Neural cell (in vitro differentiated cells): ENCODE measurements around the gene KLRC2.
"Not testable (repeated sequence)": the region's sequence is repeated elsewhere in the genome, so short reads cannot be mapped to it uniquely, and the experiment has no call there.

Experiments used
- EP300 ChIP-seq: fragments of 450-650 bp; conservative IDR thresholded peaks from 2 replicates; pipeline ENCODE4 v1.6.1; 2014; ENCODE audit warnings: antibody characterized with exemption, mild to moderate bottlenecking, moderate library complexity; ENCODE audit not compliant: poor library complexity, severe bottlenecking
- EZH2 ChIP-seq: fragments of 200-600, 300-800 bp; shearing (Covaris generic), sonication (generic); IDR thresholded peaks from 2 replicates; pipeline ENCODE4 v1.6.1; 2014; ENCODE audit warnings: antibody characterized with exemption, low read length, borderline replicate concordance, mild to moderate bottlenecking; ENCODE audit not compliant: insufficient read depth, poor library complexity, severe bottlenecking
- POLR2AphosphoS5 ChIP-seq: IDR thresholded peaks from 2 replicates; pipeline ENCODE4 v1.6.1; 2012
- RAD21 ChIP-seq: fragments of 450-650 bp; conservative IDR thresholded peaks from 2 replicates; pipeline ENCODE4 v1.6.1; 2014; ENCODE audit warnings: antibody characterized with exemption, mild to moderate bottlenecking, moderate library complexity
- SMC3 ChIP-seq: fragments of 450-650 bp; conservative IDR thresholded peaks from 2 replicates; pipeline ENCODE4 v1.6.1; 2014; ENCODE audit warnings: antibody characterized with exemption, mild to moderate bottlenecking, moderate library complexity; ENCODE audit not compliant: poor library complexity
- TAF1 ChIP-seq: IDR thresholded peaks from 2 replicates; pipeline ENCODE4 v1.6.1; 2012; ENCODE audit warnings: low read depth
- TF ChIP-seq, protein P1 (sequence below): fragments of 450-650 bp; IDR thresholded peaks from 2 replicates; pipeline ENCODE4 v1.5.1; 2014; ENCODE audit warnings: antibody characterized with exemption, mild to moderate bottlenecking, moderate library complexity; ENCODE audit not compliant: poor library complexity, severe bottlenecking
- TF ChIP-seq, protein P2 (sequence below): IDR thresholded peaks from 2 replicates; pipeline ENCODE4 v1.6.1; 2012; ENCODE audit warnings: borderline replicate concordance

DNA sequence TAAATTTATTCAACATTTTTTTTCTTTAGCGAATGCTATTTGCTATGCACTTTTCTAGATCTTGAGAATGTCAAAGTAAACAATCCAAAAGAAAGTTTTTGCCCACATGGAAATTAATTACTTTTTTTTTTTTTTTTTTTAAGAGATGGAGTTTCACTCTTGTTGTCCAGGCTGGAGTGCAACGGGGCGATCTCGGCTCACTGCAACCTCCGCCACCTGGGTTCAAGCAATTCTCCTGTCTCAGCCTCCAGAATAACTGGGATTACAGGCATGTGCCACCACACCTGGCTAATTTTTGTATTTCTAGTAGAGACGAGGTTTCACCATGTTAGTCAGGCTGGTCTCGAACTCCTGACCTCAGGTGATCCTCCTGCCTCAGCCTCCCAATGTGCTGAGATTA lies 44.8 kb downstream of the KLRC2 start:
- TF ChIP-seq, protein P1, sequence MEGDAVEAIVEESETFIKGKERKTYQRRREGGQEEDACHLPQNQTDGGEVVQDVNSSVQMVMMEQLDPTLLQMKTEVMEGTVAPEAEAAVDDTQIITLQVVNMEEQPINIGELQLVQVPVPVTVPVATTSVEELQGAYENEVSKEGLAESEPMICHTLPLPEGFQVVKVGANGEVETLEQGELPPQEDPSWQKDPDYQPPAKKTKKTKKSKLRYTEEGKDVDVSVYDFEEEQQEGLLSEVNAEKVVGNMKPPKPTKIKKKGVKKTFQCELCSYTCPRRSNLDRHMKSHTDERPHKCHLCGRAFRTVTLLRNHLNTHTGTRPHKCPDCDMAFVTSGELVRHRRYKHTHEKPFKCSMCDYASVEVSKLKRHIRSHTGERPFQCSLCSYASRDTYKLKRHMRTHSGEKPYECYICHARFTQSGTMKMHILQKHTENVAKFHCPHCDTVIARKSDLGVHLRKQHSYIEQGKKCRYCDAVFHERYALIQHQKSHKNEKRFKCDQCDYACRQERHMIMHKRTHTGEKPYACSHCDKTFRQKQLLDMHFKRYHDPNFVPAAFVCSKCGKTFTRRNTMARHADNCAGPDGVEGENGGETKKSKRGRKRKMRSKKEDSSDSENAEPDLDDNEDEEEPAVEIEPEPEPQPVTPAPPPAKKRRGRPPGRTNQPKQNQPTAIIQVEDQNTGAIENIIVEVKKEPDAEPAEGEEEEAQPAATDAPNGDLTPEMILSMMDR: not testable (repeated sequence)
- not testable (repeated sequence) for TF ChIP-seq RAD21, SMC3, EP300, EZH2, TAF1, POLR2AphosphoS5
- TF ChIP-seq, protein P2, sequence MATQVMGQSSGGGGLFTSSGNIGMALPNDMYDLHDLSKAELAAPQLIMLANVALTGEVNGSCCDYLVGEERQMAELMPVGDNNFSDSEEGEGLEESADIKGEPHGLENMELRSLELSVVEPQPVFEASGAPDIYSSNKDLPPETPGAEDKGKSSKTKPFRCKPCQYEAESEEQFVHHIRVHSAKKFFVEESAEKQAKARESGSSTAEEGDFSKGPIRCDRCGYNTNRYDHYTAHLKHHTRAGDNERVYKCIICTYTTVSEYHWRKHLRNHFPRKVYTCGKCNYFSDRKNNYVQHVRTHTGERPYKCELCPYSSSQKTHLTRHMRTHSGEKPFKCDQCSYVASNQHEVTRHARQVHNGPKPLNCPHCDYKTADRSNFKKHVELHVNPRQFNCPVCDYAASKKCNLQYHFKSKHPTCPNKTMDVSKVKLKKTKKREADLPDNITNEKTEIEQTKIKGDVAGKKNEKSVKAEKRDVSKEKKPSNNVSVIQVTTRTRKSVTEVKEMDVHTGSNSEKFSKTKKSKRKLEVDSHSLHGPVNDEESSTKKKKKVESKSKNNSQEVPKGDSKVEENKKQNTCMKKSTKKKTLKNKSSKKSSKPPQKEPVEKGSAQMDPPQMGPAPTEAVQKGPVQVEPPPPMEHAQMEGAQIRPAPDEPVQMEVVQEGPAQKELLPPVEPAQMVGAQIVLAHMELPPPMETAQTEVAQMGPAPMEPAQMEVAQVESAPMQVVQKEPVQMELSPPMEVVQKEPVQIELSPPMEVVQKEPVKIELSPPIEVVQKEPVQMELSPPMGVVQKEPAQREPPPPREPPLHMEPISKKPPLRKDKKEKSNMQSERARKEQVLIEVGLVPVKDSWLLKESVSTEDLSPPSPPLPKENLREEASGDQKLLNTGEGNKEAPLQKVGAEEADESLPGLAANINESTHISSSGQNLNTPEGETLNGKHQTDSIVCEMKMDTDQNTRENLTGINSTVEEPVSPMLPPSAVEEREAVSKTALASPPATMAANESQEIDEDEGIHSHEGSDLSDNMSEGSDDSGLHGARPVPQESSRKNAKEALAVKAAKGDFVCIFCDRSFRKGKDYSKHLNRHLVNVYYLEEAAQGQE: not testable (repeated sequence)
